ENCODE results near the gene GGTA1. TPM values are rescaled to one million over a fixed set of nuclear protein-coding genes. Genes with fewer than 3 reads are reported as not detected.

The GGTA1 gene
- total and polyA plus RNA-seq, 2 donors from 2014 or later: 6.8 to 11.0 TPM

GRCh38 chr9:121484651-121485446 lies 14.8 kb downstream of the GGTA1 start:
- Histone ChIP-seq H3K9ac (ENCODE audit: low read length in 3 of 3) (no peak overlapping the region), H3K9me3 (ENCODE audit: control insufficient read depth in 2 of 3, insufficient read depth in 1 of 3, low read length in 3 of 3) (no peaks in the 10 kb centered on the region), H3K36me3 (ENCODE audit: control insufficient read depth in 2 of 3, insufficient read depth in 3 of 3, low read length in 3 of 3) (no peaks in the 10 kb centered on the region), H3K27me3 (ENCODE audit: control insufficient read depth, insufficient read depth, low read length) (no peaks in the 10 kb centered on the region), H3K4me3 (ENCODE audit: low read length in 3 of 3) (no peak overlapping the region), H3K4me1 (ENCODE audit: control insufficient read depth in 2 of 3, insufficient read depth in 2 of 3, low read depth in 1 of 3, low read length in 3 of 3) (peaks cover 0 to 8% (median 8%) of the 10 kb centered on the region in 3 donors), H3K27ac (ENCODE audit: low read depth in 2 of 2, low read length in 2 of 2) (no peak overlapping the region)
- no peak for TF ChIP-seq CTCF (IDR thresholded peaks at IDR 0.05; ENCODE audit: borderline replicate concordance, extremely low read depth, insufficient read depth)
- FAIRE-seq (no peak), DNase-seq (no peak)
- intact Hi-C loops (cut with DNase I): no loop called here

- no peak overlapping the region for H3K27ac ChIP-seq (ENCODE audit: low read depth in 2 of 2, low read length in 2 of 2)
- H3K9ac ChIP-seq (ENCODE audit: low read length in 3 of 3): no peak overlapping the region
- no peak overlapping the region for H3K4me3 ChIP-seq (ENCODE audit: low read length in 3 of 3)
- intact Hi-C loops (cut with DNase I): no loop called here
- DNase-seq (peak in 1 of 5 donors; percentile 45), FAIRE-seq (no peak)
- H3K9me3 ChIP-seq (ENCODE audit: control insufficient read depth in 2 of 3, insufficient read depth in 1 of 3, low read length in 3 of 3): no peaks in the 10 kb centered on the region
- TF ChIP-seq CTCF (IDR thresholded peaks at IDR 0.05; ENCODE audit: borderline replicate concordance, extremely low read depth, insufficient read depth): no peak
- H3K27me3 ChIP-seq (ENCODE audit: control insufficient read depth, insufficient read depth, low read length): no peaks in the 10 kb centered on the region
- peaks cover 0 to 14% (median 8%) of the 10 kb centered on the region in 3 donors for H3K4me1 ChIP-seq (ENCODE audit: control insufficient read depth in 2 of 3, insufficient read depth in 2 of 3, low read depth in 1 of 3, low read length in 3 of 3)
- no peaks in the 10 kb centered on the region for H3K36me3 ChIP-seq (ENCODE audit: control insufficient read depth in 2 of 3, insufficient read depth in 3 of 3, low read length in 3 of 3)
Measured at GRCh38 chr9:121483473-121484031, 16.1 kb downstream of the GGTA1 start.

GRCh38 chr9:121483049-121483448 lies 16.6 kb downstream of the GGTA1 start:
- Histone ChIP-seq H3K4me3 (ENCODE audit: low read length in 3 of 3) (no peak overlapping the region), H3K36me3 (ENCODE audit: control insufficient read depth in 2 of 3, insufficient read depth in 3 of 3, low read length in 3 of 3) (no peaks in the 10 kb centered on the region), H3K27me3 (ENCODE audit: control insufficient read depth, insufficient read depth, low read length) (no peaks in the 10 kb centered on the region), H3K9ac (ENCODE audit: low read length in 3 of 3) (no peak overlapping the region), H3K9me3 (ENCODE audit: control insufficient read depth in 2 of 3, insufficient read depth in 1 of 3, low read length in 3 of 3) (no peaks in the 10 kb centered on the region), H3K27ac (ENCODE audit: low read depth in 2 of 2, low read length in 2 of 2) (no peak overlapping the region), H3K4me1 (ENCODE audit: control insufficient read depth in 2 of 3, insufficient read depth in 2 of 3, low read depth in 1 of 3, low read length in 3 of 3) (peaks cover 0 to 14% (median 8%) of the 10 kb centered on the region in 3 donors)
- no peak for FAIRE-seq
- TF ChIP-seq CTCF (IDR thresholded peaks at IDR 0.05; ENCODE audit: borderline replicate concordance, extremely low read depth, insufficient read depth): no peak
- intact Hi-C loops (cut with DNase I): no loop called here
- no peak for DNase-seq

All from kidney (tissue), 14 donors.